Activated T-cell treated with anti-CD3 and anti-CD28 coated beads, Interleukin-2, amount 50 U/mL, for 1 hour (primary cell): Measurements from ENCODE around the gene SPATA24.
"Not testable (repeated sequence)": the region's sequence is repeated elsewhere in the genome, so short reads cannot be mapped to it uniquely, and the experiment has no call there.

Experiments used
- DNase-seq: peaks from one replicate; pipeline ENCODE4 v3.0.0-alpha.2; 2020

SPATA24 gene

GRCh38 chr5:139381837-139382761 is 21.8 kb downstream of the SPATA24 start:
- DNase-seq: no peak

DNA sequence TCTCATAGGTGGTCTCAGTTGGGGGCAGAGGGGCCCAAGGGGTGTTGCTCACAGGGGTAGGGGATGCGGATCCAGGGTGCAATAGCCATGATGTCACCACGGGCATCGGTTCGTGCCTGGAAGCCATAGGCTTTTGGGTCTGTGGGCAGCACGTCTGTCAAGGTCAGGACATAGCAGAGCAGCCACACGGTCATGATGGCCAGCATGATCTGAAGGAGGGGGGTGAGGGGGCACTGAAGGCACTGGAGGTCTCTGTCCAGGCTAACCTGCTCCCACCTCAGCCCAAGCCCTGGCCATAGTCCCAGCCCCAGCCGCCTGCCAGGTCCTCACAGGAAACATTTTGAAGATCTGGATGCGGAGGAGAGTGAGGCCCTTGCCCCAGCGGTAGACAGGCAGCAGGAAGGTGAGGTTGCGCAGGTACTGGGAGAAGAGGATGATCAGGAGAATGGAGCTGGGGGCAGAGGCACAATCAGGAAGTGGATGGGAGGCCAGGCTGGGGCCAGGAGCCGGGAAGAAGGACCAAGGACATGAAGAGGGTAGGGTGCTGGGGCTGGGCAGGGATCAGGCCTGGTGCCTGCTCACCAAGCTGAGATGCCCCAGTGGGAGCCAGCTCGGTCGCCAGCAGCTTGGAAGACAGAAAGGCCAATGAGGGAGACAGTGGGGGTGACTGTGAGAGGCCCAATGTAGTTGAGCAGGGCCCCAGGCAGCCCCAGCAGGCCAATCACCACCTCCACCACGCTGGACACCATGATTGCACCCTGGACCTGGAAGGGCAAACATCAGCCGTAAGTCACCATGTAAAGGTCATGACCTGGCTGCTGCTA is 24.1 kb downstream of the SPATA24 start:
- no peak for DNase-seq

DNA sequence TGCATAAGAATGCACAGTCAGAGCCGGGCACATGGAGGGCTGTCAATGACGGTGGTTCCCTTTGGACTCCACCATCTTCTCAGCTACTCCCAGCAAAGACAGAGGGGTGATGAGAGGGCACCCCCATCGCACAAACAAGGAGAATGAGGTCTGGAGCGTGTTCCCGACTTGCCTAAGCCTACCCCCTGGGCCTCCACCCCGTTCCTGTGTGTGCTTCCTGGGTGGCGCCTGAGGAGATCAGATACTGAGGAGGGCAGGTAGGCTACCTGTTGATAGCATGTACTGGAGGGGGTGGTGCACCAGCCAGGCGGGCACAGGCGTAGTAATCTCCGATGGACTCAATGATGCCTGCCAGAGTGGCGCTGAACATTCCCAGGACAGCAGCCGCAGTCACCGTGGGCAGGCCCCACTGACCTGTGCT is 24.9 kb downstream of the SPATA24 start:
- no peak for DNase-seq

- DNase-seq: no peak
Measured at GRCh38 chr5:139378101-139378825, 25.6 kb downstream of the SPATA24 start.

- DNase-seq: no peak
Measured at GRCh38 chr5:139377226-139377625, 26.7 kb downstream of the SPATA24 start.

DNA sequence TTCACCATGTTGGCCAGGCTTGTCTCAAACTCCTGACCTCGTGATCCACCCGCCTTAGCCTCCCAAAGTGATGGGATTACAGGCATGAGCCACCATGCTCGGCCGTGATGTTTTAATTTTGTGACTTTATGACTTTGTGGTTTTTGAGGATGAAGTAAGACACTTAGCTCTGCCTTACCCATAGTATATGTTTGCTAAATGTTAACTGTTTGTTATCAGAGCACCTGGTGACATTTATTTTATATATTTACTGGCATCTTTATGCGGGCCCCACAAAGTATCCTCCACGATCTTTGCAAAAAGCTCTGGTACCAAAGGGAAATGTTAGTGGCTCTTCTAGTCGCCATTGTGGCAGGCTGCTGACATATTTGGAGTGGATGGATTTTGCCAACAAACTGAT is 27.5 kb downstream of the SPATA24 start:
- DNase-seq: no peak

GRCh38 chr5:139374909-139375308 is 29.0 kb downstream of the SPATA24 start:
- DNase-seq: no peak

DNA sequence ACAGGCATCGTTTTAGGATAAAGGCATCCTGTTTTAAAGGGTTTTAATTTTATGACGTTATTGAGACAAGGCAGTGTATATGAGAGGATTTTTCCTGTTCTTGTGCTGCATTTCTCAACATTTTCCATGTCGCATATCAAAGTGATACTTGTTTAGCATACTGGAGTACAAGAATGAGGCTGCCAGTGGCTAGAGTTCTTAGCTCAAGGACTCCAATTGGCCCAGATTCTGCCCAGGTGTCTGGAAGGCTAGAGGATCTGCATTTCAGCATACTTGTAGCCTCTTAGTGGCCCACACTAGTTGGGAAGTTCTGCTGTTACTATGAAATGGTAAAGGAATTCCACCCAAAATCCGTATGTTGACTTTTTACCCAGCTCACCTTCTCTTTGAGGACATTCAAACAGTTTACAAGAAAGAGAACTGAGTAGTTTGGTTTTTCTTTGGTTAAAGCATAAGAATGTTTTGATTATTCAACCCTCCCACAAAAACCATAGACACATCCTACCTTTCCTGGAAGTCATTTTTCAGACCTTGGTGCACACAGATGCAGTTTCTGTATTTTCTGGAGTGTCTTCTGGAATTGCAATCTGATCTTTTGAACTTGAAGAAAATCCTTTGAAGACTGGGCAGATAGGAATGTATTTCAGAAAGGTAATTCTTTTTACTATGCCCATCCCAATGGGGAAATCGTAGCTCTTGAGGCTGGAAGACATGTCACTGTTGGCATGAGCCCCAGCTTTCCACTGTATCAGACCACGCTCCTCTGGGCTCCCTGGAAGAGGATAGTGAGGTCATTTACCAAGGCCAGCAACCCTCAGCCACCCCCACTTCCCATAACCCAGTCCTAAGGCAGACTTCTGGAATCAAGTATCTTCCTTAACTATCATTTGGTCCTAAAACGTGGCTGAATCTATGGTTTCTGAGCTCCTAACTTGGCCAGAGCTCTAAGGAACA is 32.1 kb downstream of the SPATA24 start:
- no peak for DNase-seq

GRCh38 chr5:139369181-139369580 is 34.7 kb downstream of the SPATA24 start:
- no peak for DNase-seq

- DNase-seq: no peak
Measured at GRCh38 chr5:139368613-139369012, 35.3 kb downstream of the SPATA24 start.

DNA sequence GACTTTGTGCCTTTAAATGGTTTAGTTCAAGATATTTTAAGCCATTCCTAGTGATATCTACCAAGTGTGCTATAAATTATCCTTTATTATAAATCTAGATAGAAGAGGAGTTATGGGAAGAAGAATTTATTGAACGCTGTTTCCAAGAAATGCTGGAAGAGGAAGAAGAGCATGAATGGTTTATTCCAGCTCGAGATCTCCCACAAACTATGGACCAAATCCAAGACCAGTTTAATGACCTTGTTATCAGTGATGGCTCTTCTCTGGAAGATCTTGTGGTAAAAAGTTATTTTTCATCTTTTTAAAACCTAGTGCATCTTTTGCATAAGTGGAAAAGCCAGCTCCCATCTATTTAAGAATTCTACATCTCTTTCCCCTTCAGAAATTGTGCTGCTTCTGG is 39.4 kb downstream of the SPATA24 start:
- DNase-seq: no peak

GRCh38 chr5:139363937-139364336 is 40.0 kb downstream of the SPATA24 start:
- DNase-seq: no peak

DNA sequence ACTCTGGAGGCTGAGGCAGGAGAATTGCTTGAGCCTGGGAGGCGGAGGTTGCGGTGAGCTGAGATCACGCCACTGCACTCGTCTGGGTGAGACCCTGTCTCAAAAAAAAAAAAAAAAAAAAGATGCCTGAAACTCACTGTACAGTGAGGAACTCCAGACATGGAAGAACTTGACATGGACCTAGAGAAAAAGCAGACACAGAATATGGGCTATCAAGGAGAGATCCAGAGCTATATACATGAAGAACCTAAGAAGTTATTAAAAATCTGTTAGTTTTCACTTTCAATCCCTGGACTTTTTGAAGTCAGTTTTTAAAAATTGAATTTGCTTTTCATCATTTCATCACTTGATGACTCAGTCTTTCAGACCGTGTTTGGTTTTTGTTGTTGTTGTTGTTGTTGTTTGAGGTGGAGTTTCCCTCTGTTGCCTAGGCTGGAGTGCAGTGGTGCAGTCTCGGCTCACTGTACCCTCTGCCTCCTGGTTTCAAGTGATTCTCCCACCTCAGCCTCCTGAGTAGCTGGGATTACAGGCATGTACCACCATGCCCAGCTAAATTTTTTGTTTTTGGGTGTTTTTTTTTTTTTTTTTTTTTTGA is 42.0 kb downstream of the SPATA24 start:
- DNase-seq: no peak

DNA sequence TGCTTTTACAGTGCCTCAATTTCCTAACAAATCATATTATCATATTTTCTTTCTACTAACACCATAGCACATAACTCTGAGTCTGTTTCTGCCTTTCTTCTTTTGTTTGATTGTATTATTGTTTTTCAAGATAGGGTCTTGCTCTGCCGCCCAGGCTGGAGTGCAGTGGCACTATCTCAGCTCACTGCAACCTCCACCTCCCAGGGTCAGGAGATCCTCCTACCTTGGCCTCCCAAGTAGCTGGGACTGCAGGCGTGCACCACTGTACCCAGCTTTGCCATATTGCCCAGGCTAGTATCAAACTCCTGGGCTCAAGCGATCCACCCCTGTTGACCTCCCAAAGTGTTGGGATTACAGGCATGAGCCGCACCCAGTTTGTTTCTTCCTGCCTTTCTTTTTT is 43.5 kb downstream of the SPATA24 start:
- no peak for DNase-seq

GRCh38 chr5:139358064-139358463 is 45.8 kb downstream of the SPATA24 start:
- DNase-seq: no peak

DNA sequence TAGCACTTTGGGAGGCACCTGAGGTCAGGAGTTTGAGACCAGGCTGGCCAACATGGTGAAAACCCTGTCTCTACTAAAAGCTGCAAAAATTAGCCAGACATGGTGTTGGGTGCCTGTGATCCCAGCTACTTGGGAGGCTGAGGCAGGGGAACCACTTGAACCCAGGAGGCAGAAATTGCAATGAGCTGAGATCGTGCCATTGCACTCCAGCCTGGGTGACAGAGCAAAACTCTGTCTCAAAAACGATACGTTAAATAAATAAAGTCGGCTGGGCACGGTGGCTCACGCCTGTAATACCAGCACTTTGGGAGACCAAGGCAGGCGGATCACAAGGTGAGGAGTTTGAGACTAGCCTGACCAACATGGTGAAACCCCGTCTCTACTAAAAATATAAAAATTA is 48.0 kb downstream of the SPATA24 start:
- DNase-seq: not testable (repeated sequence)

- no peak for DNase-seq
Measured at GRCh38 chr5:139354186-139354585, 49.7 kb downstream of the SPATA24 start.

DNA sequence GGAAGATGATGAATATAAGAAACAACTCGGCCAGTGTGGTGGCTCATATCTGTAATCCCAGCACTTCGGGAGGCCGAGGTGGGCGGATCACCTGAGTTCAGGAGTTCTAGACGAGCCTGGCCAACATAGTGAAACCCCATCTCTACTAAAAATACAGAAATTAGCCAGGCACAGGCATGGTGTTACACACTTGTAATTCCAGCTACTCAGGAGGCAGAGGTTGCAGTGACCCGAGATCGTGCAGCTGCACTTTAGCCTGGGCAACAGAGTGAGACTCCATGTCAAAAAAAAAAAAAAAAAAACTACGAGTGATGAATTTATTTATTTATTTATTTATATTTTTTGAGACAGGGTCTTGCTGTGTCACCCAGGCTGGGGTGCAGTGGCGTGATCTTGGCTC is 56.0 kb downstream of the SPATA24 start:
- DNase-seq: not testable (repeated sequence)
